GM18870 (cell line): ENCODE data around the gene PRSS50.
"Not testable (repeated sequence)": the region's sequence is repeated elsewhere in the genome, so short reads cannot be mapped to it uniquely, and the experiment has no call there.

Source experiments
- ATAC-seq: cut with Tn5 transposase; IDR thresholded peaks from one replicate; pipeline ENCODE4 v1.9.1; 2021; ENCODE audit warnings: moderate library complexity; ENCODE audit not compliant: unreplicated experiment

Gene PRSS50

DNA sequence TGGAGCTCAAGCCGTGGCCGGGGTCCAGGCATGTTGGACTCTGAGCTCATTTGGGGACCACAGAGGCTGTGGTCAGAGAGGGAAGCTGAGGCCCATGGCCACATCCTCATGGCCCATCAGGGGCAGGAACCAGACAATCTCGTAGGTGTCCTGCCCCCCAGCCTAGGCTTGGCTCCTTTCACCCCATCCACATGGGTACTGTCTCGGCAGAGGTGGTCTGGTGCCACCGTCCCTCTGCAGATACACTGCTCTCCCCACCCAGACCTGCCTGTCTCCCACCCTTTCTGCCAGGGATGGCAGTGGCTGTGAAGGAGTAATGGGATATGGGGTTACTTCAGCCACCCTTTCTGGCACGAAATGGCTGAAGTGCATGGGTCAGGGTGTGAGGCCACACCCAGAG is 7.9 kb downstream of the PRSS50 start:
- no peak for ATAC-seq

DNA sequence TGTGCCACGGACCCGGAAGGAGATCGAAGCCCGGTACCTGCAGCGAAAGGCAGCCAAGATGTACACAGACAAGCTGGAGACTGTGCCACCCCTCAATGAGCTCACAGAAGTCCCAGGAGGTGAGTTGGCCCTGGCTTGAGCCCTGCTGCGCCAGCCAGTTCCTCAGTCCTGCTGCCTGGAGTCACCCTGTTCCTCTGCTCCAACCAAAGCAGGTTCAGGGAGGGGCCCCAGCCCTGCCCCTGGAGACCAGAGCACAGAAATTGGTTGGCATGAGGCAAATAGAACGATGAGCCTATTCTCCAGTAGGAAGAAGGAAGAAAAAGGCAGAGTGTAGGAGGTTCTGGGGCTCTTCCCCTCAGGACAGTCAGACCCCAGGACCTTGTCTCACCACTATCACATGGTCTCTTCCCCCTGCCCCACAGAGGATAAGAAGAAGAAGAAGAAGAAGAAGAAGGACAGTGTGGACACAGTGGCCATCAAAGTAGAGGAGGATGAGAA is 8.5 kb downstream of the PRSS50 start:
- no peak for ATAC-seq

DNA sequence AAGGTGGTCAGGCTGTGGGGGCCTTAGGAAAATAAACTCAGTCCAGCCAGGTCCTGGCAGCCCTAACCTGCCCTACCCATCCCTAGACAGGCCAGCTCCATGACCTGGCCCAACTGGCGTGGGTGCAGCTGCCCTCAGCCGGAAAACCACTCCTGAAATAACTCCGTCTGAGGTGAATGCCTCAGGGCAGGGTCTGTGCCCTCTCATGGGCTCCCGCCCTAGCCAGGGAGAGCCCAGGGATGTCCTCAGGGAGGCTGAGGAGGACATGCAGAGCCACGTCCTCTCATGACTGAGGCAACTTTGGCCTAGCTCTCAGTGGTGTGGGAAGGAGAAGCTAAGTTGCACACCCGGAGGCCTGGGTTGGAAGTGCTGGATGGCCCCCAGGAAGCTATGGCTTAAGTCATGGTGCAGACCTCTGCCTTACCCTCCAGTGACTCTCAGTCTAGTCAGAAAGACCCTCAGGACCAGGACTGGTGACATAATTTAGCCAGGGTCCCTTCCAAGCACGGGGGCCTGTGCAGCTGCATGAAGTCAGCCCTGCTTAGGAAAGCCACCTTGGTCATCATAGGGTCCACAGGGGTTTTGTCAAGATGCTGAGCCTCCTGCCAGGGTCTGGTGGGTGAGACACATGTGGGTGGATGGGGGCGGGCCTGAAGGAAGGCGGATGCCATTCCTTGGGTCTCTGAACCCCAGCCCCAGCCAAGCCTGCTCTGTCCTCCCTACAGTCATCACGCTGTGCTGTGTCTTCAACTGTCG is 9.1 kb downstream of the PRSS50 start:
- no peak for ATAC-seq

DNA sequence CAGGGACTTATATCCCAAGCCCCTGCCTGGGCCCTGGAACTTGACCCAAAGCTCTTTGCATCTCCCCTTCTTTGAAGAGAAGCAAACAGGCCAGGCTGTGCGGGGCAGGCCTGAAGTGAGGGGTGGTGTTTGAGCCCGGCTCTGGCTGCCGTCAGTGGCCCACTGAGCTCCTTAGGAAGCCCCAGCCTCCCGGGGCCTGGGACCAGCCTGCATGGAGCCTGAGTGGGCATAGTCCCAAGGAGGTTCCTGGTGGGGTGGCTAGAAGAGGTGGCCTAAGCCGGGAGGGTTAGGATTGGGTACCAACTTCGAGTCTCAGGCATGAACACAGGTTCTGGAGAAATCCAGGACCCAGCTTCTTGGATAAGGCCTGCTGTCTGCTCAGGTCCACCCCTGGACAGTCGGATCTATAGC is 10.1 kb downstream of the PRSS50 start:
- ATAC-seq: no peak

DNA sequence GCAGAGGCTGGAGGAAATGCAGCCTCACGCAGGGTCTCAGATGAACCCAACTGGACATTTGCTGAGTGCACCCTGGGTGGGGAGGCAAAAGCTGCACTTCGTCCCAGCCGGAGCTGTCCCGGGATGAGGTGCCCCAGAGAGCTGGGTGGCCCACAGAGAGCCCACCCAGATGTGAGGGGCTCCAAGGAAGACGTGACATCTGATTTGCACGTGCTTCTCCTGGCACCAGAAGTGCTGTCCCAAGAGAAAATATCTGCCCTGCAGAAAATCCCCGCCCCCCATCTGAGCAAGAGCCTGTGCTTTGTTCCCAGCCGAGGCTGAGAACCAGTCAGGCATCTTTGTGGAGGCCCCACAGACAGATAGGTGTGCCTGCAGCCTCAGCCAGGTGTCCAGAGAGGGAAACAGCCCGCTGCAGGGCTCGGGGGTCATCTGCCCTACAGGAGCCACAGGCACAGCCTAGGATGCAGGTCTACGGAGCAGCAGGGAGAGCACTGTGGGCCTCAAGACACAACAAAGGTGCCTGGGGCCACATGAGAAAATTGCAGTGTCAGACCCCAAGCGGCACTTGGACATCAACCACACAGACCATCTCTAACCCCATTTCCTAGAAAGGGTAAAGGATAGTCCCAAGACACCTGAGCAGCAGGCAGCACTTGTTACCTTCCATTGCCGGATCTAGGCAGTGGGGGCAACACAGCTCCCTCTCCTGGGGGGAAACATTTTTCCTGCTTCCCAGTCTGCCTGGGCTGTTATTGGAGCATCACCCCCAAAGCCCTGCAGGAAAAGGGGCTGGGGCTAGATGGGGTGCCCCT is 10.7 kb downstream of the PRSS50 start:
- no peak for ATAC-seq

DNA sequence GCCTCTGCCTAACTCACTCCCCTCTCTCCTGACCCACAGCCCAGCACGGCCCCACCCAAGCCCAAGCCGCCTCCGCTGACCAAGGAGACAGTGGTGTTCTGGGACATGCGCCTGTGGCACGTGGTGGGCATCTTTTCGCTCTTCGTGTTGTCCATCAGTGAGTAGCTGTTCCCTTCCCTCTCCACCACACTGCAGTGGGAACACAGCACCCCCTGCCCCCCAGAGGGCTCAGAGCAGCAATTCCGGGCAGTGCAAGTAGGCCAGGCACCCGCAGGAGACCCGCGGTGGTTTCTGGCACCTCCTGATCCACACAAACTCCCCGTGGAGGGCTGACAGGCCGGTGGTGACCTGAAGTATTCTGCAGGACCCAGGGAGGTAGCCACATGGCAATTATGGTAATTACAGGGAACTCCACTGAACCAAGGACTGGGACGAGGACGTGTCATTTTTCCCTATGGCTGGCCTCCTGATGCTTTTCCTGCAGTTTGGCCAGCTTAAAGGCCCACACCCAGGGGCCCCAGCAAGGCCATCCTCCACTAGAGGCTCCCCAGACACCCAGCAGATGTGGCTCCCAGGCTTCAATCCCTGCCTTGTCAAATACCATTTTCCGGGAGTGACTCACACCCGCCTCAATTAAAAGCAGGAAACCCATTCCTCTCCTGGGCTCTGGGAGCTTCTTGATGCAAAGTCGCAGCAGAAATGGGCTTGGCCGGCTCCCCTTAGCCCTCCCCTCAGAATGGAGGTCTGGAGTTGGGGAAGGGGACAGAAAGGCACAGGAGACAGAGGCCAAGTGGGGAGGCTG is 11.7 kb downstream of the PRSS50 start:
- ATAC-seq: no peak

DNA sequence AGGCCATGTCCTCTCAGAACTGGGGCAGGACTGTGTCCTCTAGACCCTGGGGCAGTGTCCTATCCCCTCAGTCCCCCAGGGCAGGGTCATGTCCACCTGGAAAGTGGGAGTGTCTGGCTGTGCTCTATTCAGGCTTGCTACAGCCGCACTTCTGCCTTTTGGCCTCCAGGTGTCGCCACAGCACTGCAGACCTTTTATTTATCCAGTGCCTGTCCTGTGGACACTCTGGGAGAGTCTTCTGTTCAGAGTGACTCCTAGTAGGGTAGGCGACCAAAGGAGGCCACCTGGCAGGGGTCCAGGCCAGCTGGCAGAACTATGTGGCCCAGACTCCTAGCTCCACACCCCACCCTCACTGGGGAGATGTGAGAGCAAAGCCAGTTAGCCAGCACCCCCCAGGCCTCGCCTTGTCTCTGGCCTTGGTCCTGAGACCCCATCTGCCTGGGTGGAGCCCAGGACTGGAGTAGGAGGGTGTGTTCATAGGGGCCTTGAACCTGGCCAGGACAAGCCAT is 12.6 kb downstream of the PRSS50 start:
- ATAC-seq: no peak

DNA sequence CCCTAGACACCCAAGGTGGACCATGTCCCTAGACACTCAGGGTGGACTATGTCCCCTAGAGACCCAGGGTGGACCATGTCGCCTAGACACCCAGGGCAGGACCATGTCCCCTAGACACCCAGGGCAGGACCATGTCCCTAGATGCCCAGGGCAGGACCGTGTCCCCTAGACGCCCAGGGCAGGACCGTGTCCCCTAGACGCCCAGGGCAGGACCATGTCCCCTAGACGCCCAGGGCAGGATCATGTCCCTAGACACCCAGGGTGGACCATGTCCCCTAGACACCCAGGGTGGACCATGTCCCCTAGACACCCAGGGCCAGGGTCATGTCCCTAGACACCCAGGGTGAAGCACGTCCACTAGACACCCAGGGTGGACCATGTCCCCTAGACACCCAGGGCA is 13.3 kb downstream of the PRSS50 start:
- not testable (repeated sequence) for ATAC-seq

DNA sequence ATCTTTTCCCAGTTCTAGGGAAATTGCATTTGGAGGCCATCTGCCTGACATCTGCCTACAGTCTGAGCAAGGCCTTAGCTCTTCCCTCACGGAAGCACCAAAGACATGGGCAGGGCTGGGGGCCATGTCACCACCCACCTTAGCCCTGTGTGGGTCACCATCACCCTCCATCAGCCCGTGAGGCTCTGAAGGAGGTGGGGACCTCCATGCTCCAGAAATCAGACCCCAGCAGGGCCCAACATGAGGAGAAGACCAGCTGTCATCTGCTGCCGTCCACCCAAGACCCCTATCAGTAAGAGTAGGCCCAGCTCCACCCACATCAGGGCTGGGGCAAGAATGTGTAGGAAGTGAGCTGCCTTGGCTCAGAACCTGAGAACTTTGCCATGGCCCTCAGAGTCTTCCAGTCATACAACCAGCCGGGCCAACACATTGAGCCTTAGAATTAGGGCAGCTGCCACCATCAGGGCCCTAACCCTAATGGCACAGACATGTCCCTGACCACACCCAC is 14.6 kb downstream of the PRSS50 start:
- ATAC-seq: no peak

DNA sequence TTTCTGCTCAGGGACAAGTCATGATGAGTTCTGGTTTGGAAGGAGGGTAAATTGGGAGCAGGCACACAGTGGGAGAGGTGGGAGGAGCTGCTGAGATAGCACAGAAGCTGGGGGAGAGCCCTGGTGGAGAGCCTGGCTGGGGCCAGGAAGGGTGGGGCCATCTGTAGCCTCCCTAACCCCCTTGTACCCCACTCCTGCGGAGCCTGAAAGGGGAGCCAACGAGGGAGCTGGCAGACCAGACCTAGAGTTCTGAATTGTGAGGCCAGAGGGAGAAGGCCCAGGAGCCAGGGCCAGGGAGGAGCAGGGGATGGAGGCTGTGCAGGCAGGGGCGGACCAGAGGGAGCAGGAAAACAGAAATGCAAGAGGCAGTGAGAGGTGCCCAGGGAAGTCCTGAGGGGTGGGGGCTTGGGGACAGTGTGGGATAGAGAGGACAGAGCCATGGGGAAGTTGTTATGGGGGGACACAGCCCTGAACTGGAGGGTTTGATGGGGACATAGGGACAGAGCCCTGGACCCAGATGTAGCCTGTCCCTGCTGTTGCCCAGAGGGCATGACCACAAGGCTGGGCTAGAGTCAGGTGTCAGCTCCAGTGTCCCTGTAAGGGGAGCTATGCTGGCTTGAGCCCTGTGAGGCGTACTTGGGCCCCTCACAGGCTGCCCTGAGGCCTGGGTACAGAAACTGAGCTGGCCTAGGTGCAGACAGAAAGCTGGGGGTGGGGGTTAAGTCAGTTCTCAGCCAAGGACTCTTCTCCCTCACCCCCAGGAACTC is 15.2 kb downstream of the PRSS50 start:
- ATAC-seq: no peak

DNA sequence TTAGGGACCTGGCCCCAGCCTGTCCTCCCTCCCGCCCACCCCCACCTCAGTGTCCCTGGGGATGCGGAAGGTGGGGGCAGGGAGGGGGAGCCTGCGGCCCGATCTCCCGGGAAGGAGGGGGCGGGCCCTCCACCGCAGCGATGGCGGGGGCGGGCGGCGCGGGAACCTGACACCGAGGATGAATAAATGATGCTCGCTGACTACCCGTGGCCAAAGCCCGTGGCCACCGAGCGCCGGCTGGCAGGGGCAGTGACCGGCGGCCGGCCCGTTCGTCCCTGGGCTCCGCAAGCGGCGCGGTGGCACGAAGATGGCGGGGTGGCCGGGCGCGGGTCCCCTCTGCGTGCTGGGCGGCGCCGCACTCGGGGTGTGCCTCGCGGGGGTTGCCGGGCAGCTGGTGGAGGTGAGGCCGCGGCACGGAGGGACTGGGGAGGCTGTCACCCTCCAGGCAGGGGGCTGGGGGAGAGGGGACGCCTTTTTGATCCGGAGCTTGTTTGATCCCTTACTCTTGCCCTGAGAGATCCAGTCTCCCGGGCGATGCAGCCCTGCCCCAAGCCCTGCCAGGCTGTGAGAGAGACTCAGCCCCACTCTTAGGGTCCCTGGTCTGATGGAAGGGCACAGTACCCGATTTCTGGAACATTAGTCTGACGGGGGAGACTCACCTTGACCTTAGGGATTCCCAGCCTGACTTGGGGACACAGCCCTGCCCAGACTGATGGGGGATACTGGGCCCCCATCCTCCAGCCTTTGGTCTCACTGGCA is 16.3 kb downstream of the PRSS50 start, which contains the start of gene TMIE:
TSS of gene TMIE (plus strand) at position 212 of the 759 bp plus-strand sequence. CDS start at position 308, 96 bp downstream.
- ATAC-seq: no peak

DNA sequence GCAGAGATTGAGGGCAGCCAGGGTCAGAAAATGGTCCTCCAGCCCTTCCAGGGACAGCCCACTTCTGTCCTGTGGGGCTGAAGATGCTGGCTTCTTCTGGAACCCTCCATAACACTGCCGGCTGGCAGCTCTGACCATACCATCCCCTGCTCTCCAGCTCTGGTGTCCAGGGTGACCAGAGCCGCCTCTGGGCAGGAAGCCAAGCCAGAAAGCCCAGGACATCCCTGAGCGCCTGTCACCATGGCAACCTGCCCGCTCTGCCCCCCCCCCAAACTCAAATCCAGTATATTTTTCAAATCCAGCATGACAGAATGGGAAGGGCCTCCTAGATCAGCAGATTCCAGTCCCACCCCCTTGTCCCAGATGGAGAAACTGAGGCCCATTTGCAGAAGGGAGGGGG is 16.9 kb downstream of the PRSS50 start:
- ATAC-seq: no peak

DNA sequence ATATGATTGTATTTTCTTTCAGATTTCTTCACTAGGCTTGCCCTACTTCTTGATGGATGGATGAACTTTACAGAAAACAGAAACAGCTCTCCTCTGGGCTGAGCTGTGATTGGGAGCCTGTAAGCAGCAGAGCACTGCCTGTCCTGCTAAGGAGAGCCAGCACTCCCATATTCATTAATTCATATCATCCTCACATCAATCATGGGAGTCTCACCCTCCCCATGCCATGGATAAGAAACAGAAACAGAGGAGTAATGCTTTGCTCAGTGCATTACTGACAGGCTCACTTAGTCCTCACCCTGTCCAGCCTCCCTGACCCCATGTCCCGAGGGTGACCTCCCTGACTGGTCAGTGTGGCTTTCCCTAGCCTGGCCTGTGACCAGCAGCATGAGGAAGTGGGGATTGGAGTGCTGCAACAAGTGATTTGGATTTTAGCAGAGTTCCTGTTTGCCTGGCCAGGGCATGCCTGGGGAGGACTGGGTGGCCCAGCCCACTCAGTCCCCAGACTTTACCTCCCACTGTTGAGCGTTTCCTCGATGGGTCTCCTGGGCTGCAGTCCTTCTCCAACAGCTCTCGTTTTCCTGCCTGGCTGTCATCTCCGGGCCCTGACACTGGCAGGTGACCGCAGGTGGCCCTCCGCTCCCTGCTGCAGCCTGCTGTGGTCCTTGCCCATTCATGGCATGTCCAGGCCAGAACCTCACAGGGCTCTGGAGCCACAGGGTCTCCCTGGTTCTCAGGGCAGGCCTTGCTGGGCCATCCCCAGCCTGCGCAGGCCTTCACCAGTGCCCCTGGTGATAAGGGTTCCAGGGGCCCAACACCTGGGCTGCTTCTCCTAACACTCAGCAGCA is 17.8 kb downstream of the PRSS50 start:
- ATAC-seq: no peak

DNA sequence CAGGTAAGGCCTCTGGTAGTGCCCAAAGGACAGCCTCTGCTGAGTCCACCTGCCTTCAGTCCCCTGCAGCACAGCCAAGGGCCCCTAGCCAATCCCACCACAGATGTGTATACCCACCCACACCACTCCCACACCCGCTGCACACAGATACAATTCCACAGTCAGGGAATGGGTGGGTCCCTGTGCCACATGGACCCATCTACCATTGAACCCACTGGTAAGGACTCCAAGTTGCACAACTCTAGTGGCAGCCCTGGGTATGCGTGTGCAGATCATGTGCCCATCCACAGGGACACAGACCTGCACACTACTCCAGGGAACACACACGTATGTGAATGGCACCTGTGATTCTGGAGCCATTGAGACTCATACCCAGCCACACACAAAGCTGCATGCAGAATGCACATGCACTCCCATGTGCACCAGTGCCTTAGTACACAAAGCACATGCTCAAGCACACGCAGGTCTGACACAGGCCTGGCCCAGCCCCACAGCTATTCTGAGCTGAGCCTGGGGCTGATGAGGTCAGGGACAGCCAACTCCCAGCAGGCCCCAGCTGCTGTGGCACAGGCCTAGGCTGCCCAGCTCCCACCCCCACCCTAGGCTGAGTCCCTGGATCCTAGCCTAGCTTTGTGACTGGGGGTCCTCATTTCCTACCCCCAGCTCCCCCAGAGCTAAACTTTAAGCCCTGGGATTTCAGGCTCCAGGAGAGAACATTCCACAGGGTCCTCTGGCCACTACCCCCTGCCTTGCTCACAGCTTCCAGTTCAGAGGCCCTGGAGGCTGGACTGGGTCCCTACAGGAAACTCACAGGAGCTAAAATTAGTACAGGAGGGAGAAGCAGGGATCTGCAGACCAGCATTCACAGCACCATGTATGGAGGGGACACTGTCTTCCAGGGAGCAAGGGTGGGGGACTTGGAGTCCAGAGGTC is 21.4 kb downstream of the PRSS50 start:
- no peak for ATAC-seq

DNA sequence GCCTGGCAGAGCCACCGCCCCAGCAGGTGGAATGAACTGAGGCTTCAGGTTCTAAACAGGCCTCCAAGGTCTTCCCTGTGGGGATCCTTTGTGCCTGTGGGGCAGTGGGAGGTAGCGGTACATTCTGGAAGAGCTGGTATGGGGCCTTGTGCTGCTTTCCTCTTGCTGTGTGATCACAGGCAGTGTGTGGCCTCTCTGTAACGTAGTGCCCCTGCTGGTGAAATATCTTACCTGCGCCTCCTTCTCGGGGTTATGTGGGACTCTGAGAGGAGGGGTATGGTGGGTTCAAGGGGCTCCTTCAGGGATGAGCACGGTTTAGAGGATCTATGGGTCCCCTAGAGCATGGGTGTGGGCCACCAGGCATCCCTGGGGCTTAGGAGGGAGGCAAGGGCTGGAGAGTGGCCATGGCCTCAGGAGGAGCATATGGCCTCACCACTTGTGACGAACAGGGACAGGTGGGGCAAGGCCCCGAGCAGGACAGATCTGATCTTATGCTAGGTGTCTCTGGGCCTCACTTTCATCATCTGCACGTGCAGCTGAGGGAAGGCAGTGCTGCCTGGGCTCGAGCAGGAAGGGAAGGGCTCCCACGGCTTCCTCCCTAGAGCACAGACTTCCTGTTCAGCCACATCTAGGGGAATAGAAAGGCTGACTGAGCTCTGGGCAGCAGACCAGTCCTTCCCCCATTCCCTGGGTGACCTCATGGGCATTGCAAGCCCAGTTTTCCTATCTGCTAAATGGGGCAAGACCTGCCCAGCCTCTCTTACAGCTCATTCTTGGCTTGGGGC is 22.3 kb downstream of the PRSS50 start:
- no peak for ATAC-seq

DNA sequence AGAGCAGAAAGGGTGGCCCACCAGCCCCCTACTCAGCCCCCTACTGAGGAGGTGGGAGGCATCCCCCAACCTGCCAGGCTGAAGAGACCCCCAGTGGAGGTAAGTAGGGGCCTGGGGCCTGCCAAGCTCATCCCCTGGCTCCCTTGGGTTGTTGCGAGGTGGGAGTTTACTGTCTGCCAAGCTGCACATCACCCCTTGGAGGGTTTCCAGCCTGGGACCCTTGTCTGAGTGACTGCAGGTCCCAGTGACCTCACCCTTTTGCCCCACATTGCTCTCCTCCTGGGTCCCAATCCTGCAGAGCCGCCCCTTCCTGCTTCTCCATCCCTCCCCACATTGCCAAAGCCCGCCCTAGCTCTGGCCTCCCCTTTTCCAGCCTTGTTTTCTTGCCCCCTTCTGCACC is 23.1 kb downstream of the PRSS50 start:
- no peak for ATAC-seq

DNA sequence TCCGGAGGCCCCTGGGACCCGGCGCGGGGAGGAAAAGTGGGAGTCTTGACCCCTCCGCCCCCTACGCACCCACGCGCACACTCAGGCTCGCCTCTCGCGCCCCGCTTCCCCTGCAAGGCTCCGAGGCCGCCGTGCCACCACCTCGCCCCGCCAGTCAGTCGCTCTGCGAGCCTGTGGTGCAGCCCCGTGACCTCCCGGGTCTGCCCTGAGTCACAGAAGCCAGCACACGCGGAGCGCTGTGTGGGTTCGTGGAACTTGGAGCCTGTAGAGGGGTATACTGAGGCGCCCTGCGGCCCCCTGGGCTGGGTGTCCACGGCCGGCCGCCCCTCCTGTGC is 23.8 kb downstream of the PRSS50 start:
- no peak for ATAC-seq
